IMR-90 (cell line): Measurements from ENCODE around the gene ANO2. TPM values are rescaled to one million over a fixed set of nuclear protein-coding genes. Genes with fewer than 3 reads are reported as not detected.

Experiments
- ATAC-seq: fragments of 200-7000 bp; cut with Tn5 transposase; 2 replicates; pipeline ENCODE4 v1.9.1; 2020; ENCODE audit warnings: low read depth, mild to moderate bottlenecking, moderate library complexity
- BruUV-seq: library from RNA; stranded (reverse); fragments of 400-500 nt; replicated peaks from 2 replicates; lab custom pipeline; 2021; lab: Mats Ljungman, UMichigan
- CTCF ChIA-PET: fragments of 300-600 bp; formaldehyde crosslinking; extraction: SDS; loops from one replicate; lab custom pipeline; 2021; ENCODE audit warnings: antibody characterized with exemption; lab: Yijun Ruan, JAX
- POLR2A ChIA-PET: fragments of 300-600 bp; sonication (Branson Sonifier 250); formaldehyde crosslinking; loops from one replicate; lab custom pipeline; 2022; ENCODE audit warnings: antibody characterized with exemption; ENCODE audit not compliant: unreplicated experiment; lab: Charles Lee
- DNase-seq: peaks from one replicate; pipeline ENCODE4 v3.0.0; 2013
- H2AFZ ChIP-seq: replicated peaks from 2 replicates; pipeline ENCODE3; 2013; ENCODE audit warnings: low read length, mild to moderate bottlenecking; ENCODE audit not compliant: poor library complexity
- H2AK5ac ChIP-seq: 2 replicates; pipeline ENCODE4 v1.6.1; 2013; ENCODE audit warnings: low read depth, low read length, inconsistent platforms
- H2AK9ac ChIP-seq: replicated peaks from 2 replicates; pipeline ENCODE3; 2013; ENCODE audit warnings: mild to moderate bottlenecking, low read depth, low read length, moderate library complexity; ENCODE audit not compliant: poor library complexity
- H2BK120ac ChIP-seq: 2 replicates; pipeline ENCODE4 v1.6.1; 2013; ENCODE audit warnings: low read depth, low read length, inconsistent platforms
- H2BK15ac ChIP-seq: 3 replicates; pipeline ENCODE4 v1.6.1; 2013; ENCODE audit warnings: low read depth, low read length, inconsistent platforms
- H2BK20ac ChIP-seq: 2 replicates; pipeline ENCODE4 v1.6.1; 2013; ENCODE audit warnings: low read depth, mild to moderate bottlenecking, inconsistent platforms, low read length, moderate library complexity
- H2BK5ac ChIP-seq: 2 replicates; pipeline ENCODE4 v1.6.1; 2013; ENCODE audit warnings: mild to moderate bottlenecking, low read depth, low read length, inconsistent platforms; ENCODE audit not compliant: poor library complexity, severe bottlenecking
- H3K14ac ChIP-seq: replicated peaks from 2 replicates; pipeline ENCODE4 v1.6.1; 2013; ENCODE audit warnings: low read depth, low read length, inconsistent platforms
- H3K18ac ChIP-seq: 2 replicates; pipeline ENCODE4 v1.6.1; 2013; ENCODE audit warnings: low read depth, low read length, control low read depth
- H3K23ac ChIP-seq: 2 replicates; pipeline ENCODE4 v1.6.1; 2013; ENCODE audit warnings: low read depth, low read length, inconsistent platforms
- H3K27ac ChIP-seq: 2 replicates; pipeline ENCODE4 v1.5.1; 2013; ENCODE audit warnings: mild to moderate bottlenecking, control low read depth, low read length; ENCODE audit not compliant: insufficient read depth
- H3K27me3 ChIP-seq: 2 replicates; pipeline ENCODE4 v1.6.1; 2013; ENCODE audit warnings: low read length; ENCODE audit not compliant: control insufficient read depth, insufficient read depth
- H3K36me3 ChIP-seq: 2 replicates; pipeline ENCODE4 v1.6.1; 2013; ENCODE audit warnings: low read length, mixed read lengths; ENCODE audit not compliant: control insufficient read depth, insufficient read depth
- H3K4ac ChIP-seq: 2 replicates; pipeline ENCODE4 v1.6.1; 2013; ENCODE audit warnings: low read depth, low read length, inconsistent platforms
- H3K4me1 ChIP-seq: 2 replicates; pipeline ENCODE4 v1.6.1; 2013; ENCODE audit warnings: low read length, mixed read lengths; ENCODE audit not compliant: control insufficient read depth, insufficient read depth
- H3K4me2 ChIP-seq: 2 replicates; pipeline ENCODE4 v1.6.1; 2013; ENCODE audit warnings: low read depth, mild to moderate bottlenecking, control low read depth, low read length, moderate library complexity
- H3K4me3 ChIP-seq: 2 replicates; pipeline ENCODE4 v1.5.1; 2013; ENCODE audit warnings: low read depth, mild to moderate bottlenecking, control low read depth, low read length, moderate library complexity; ENCODE audit not compliant: insufficient read depth
- H3K56ac ChIP-seq: 2 replicates; pipeline ENCODE4 v1.6.1; 2013; ENCODE audit warnings: low read length, inconsistent platforms; ENCODE audit not compliant: insufficient read depth; ENCODE audit errors: extremely low read depth
- H3K79me1 ChIP-seq, 2 experiments: 2 replicates each; pipeline ENCODE4 v1.6.1; 2013; ENCODE audit warnings: low read length in 2 of 2, inconsistent platforms in 1 of 2, low read depth in 1 of 2
- H3K9ac ChIP-seq: 2 replicates; pipeline ENCODE4 v1.6.1; 2013; ENCODE audit warnings: low read depth, low read length, control low read depth
- H3K9me1 ChIP-seq: 2 replicates; pipeline ENCODE4 v1.6.1; 2013; ENCODE audit warnings: low read length, inconsistent platforms; ENCODE audit not compliant: insufficient read depth
- H3K9me3 ChIP-seq: 2 replicates; pipeline ENCODE4 v1.6.1; 2013; ENCODE audit warnings: low read length; ENCODE audit not compliant: control insufficient read depth, insufficient read depth
- H4K20me1 ChIP-seq: 2 replicates; pipeline ENCODE4 v1.6.1; 2013; ENCODE audit warnings: low read length, inconsistent platforms; ENCODE audit not compliant: insufficient read depth
- H4K5ac ChIP-seq: 2 replicates; pipeline ENCODE4 v1.6.1; 2013; ENCODE audit warnings: mild to moderate bottlenecking, low read depth, low read length, control low read depth
- H4K8ac ChIP-seq, 2 experiments: 2 replicates each; pipeline ENCODE4 v1.6.1; 2013; ENCODE audit warnings: low read depth in 2 of 2, low read length in 2 of 2, control low read depth in 1 of 2, inconsistent platforms in 1 of 2
- H4K91ac ChIP-seq: 2 replicates; pipeline ENCODE4 v1.6.1; 2013; ENCODE audit warnings: low read depth, low read length, inconsistent platforms; ENCODE audit not compliant: insufficient read depth
- BHLHE40 ChIP-seq: fragments of 150-350 bp; IDR thresholded peaks from 2 replicates; pipeline ENCODE4 v1.6.1; 2016; ENCODE audit warnings: mild to moderate bottlenecking, low read depth, low read length
- CEBPB ChIP-seq: IDR thresholded peaks from 2 replicates; pipeline ENCODE4 v1.6.1; 2012; ENCODE audit warnings: low read depth, low read length, improper control_type of control experiment
- CHD1 ChIP-seq: IDR thresholded peaks from 2 replicates; pipeline ENCODE4 v1.6.1; 2012; ENCODE audit warnings: low read depth, low read length, improper control_type of control experiment
- CTCF ChIP-seq: conservative IDR thresholded peaks from 2 replicates; pipeline ENCODE4 v1.5.1; 2012; ENCODE audit warnings: mild to moderate bottlenecking, low read depth, low read length, improper control_type of control experiment
- FOS ChIP-seq: fragments of 150-350 bp; IDR thresholded peaks from 2 replicates; pipeline ENCODE4 v1.6.1; 2016; ENCODE audit warnings: low read depth, low read length
- MAFK ChIP-seq: IDR thresholded peaks from 2 replicates; pipeline ENCODE4 v1.6.1; 2012; ENCODE audit warnings: low read depth, low read length, improper control_type of control experiment
- MAZ ChIP-seq: IDR thresholded peaks from 2 replicates; pipeline ENCODE4 v1.6.1; 2012; ENCODE audit warnings: low read depth, mild to moderate bottlenecking, low read length, improper control_type of control experiment, moderate library complexity, borderline replicate concordance
- MXI1 ChIP-seq: IDR thresholded peaks from 2 replicates; pipeline ENCODE4 v1.6.1; 2012; ENCODE audit warnings: low read depth, mild to moderate bottlenecking, low read length, moderate library complexity, borderline replicate concordance
- NFE2L2 ChIP-seq: fragments of 150-350 bp; IDR thresholded peaks from 2 replicates; pipeline ENCODE4 v1.6.1; 2016; ENCODE audit warnings: low read depth, mild to moderate bottlenecking, low read length
- POLR2A ChIP-seq: IDR thresholded peaks from 2 replicates; pipeline ENCODE4 v1.6.1; 2012; ENCODE audit warnings: mild to moderate bottlenecking, low read depth, low read length
- RAD21 ChIP-seq: IDR thresholded peaks from 2 replicates; pipeline ENCODE4 v1.6.1; 2012; ENCODE audit warnings: low read length, improper control_type of control experiment
- RCOR1 ChIP-seq: IDR thresholded peaks from 2 replicates; pipeline ENCODE4 v1.6.1; 2012; ENCODE audit warnings: mild to moderate bottlenecking, low read length, improper control_type of control experiment; ENCODE audit not compliant: insufficient replicate concordance
- RFX5 ChIP-seq: IDR thresholded peaks from 2 replicates; pipeline ENCODE4 v1.8.0; 2012; ENCODE audit warnings: low read depth, mild to moderate bottlenecking, low read length, moderate library complexity
- SMC3 ChIP-seq: fragments of 150-350 bp; IDR thresholded peaks from 2 replicates; pipeline ENCODE4 v1.6.1; 2016; ENCODE audit warnings: low read depth, mild to moderate bottlenecking, antibody characterized with exemption, low read length, moderate library complexity
- WGBS, 2 experiments: methylation state at CpG; one replicate each; pipeline versions ENCODE4 v1.1.5 to v1.1.7; 2013; ENCODE audit warnings: missing lambda C conversion rate in 2 of 2; ENCODE audit not compliant: insufficient read length in 1 of 2; ENCODE audit errors: extremely low coverage in 2 of 2; 5-methylcytosine and 5-hydroxymethylcytosine counted together
- dilution Hi-C: fragments of 300-500 bp; cut with HindIII; formaldehyde crosslinking; loops from one replicate; pipeline ENCODE4 v1.14.3; 2018; ENCODE audit warnings: low sequenced_read_pairs; ENCODE audit not compliant: unreplicated experiment
- in situ Hi-C: fragments of 300-500 bp; cut with MboI; formaldehyde crosslinking; loops from 3 replicates; pipeline ENCODE4 v1.14.3; 2019; ENCODE audit warnings: low sequenced_read_pairs, inconsistent platforms, mixed read lengths
- intact Hi-C: fragments of 100-400 bp; cut with micrococcal nuclease; formaldehyde crosslinking; loops from 2 replicates; pipeline ENCODE4 v1.10.0; 2022
- polyA plus RNA-seq, 3 experiments: library from polyadenylated mRNA; depleted of rRNA; stranded (reverse); fragments of >200 nt; gene quantifications; 2 replicates each; pipeline ENCODE4 v1.2.3, GENCODE V29; 2012; ENCODE audit warnings: low replicate concordance in 1 of 3
- total RNA-seq: library from RNA; depleted of rRNA; stranded (reverse); fragments of >200 nt; gene quantifications from 2 replicates; pipeline ENCODE4 v1.2.3, GENCODE V29; 2012
- TF ChIP-seq, protein P1 (sequence below): fragments of 150-350 bp; IDR thresholded peaks from 2 replicates; pipeline ENCODE4 v1.6.1; 2017; ENCODE audit warnings: mild to moderate bottlenecking, antibody characterized with exemption, low read length, low read depth
- TF ChIP-seq, protein P2 (sequence below): fragments of 150-350 bp; IDR thresholded peaks from 2 replicates; pipeline ENCODE4 v1.6.1; 2016; ENCODE audit warnings: low read depth, mild to moderate bottlenecking, low read length, moderate library complexity, borderline replicate concordance

Gene ANO2
- total and polyA plus RNA-seq, 2 of the 4 experiments (the other 2 are of a cell fraction), result 0.22 TPM; not detected in 1

DNA sequence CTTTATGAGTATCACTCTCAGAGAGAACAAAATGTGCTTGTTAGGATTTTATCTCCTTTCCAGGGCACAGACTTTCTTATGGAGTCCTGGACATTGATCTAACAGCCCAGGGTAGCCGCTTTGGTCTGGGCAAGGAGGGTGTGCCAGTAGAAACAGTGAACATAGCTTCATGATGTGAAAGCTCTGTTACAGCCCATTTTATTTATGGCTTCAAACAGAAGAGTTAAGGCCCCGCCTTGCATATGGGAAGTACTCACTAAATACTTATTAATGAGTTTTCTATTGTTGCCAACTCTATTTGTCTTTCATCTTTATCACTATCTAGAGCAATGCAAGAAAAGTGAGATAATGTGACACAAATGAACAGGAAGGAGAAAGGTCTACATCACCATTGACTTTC lies 312.6 kb downstream of the ANO2 start:
- peaks cover 78% of the 10 kb centered on the region for H3K27me3 ChIP-seq
- H2BK120ac ChIP-seq, result no peak overlapping the region
- no peak overlapping the region for H2AFZ ChIP-seq
- BruUV-seq, result no TSS peak
- H3K9me1 ChIP-seq, result no peaks in the 10 kb centered on the region
- no peak overlapping the region for H3K4me2 ChIP-seq
- no peak overlapping the region for H3K18ac ChIP-seq
- WGBS, 2 experiments, result no CpG with 5 or more reads among the region's 2 CpGs
- dilution Hi-C loops (no loop called here), intact Hi-C loops (no loop called here), in situ Hi-C loops (no loop called here)
- TF ChIP-seq CTCF (no peak), MXI1 (no peak), CHD1 (no peak), POLR2A (no peak), MAFK (no peak), RAD21 (no peak), BHLHE40 (no peak), SMC3 (no peak), NFE2L2 (no peak), FOS (no peak), RCOR1 (no peak), CEBPB (no peak), MAZ (no peak), RFX5 (no peak)
- TF ChIP-seq, protein P1, sequence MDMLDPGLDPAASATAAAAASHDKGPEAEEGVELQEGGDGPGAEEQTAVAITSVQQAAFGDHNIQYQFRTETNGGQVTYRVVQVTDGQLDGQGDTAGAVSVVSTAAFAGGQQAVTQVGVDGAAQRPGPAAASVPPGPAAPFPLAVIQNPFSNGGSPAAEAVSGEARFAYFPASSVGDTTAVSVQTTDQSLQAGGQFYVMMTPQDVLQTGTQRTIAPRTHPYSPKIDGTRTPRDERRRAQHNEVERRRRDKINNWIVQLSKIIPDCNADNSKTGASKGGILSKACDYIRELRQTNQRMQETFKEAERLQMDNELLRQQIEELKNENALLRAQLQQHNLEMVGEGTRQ, result no peak
- TF ChIP-seq, protein P2, sequence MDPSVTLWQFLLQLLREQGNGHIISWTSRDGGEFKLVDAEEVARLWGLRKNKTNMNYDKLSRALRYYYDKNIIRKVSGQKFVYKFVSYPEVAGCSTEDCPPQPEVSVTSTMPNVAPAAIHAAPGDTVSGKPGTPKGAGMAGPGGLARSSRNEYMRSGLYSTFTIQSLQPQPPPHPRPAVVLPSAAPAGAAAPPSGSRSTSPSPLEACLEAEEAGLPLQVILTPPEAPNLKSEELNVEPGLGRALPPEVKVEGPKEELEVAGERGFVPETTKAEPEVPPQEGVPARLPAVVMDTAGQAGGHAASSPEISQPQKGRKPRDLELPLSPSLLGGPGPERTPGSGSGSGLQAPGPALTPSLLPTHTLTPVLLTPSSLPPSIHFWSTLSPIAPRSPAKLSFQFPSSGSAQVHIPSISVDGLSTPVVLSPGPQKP, result no peak
- no peak overlapping the region for H2BK20ac ChIP-seq
- no peaks in the 10 kb centered on the region for H4K20me1 ChIP-seq
- H3K4me3 ChIP-seq, result no peak overlapping the region
- H3K36me3 ChIP-seq, result no peaks in the 10 kb centered on the region
- no peak overlapping the region for H3K14ac ChIP-seq
- no peak overlapping the region for H2AK5ac ChIP-seq
- H3K23ac ChIP-seq, result no peak overlapping the region
- no peak overlapping the region for H4K91ac ChIP-seq
- no peaks in the 10 kb centered on the region for H3K79me1 ChIP-seq
- H3K4me1 ChIP-seq, result no peaks in the 10 kb centered on the region
- no peak for ATAC-seq
- H3K4ac ChIP-seq, result no peak overlapping the region
- H3K56ac ChIP-seq, result no peak overlapping the region
- ChIA-PET CTCF (no interaction called here), POLR2A (no interaction called here)
- no peak overlapping the region for H4K5ac ChIP-seq
- no peak for DNase-seq
- H4K8ac ChIP-seq, result no peak overlapping the region
- H3K9ac ChIP-seq, result no peak overlapping the region
- no peak overlapping the region for H2AK9ac ChIP-seq
- H3K9me3 ChIP-seq, result no peaks in the 10 kb centered on the region
- no peak overlapping the region for H2BK15ac ChIP-seq
- H2BK5ac ChIP-seq, result no peak overlapping the region
- no peak overlapping the region for H3K27ac ChIP-seq
